Neural progenitor cell (in vitro differentiated cells): ENCODE results near the gene DLEC1. TPM values are rescaled to one million over a fixed set of nuclear protein-coding genes. Genes with fewer than 3 reads are reported as not detected.

ENCODE experiments used
- DNase-seq: peaks from one replicate; pipeline ENCODE4 v3.0.0-alpha.2; 2016; ENCODE audit warnings: low spot score
- H2AFZ ChIP-seq: fragments of 200-600 bp; sonication (generic); replicated peaks from 2 replicates; pipeline ENCODE4 v1.6.1; 2016; ENCODE audit warnings: antibody characterized with exemption
- H3F3A ChIP-seq: fragments of 200-600 bp; sonication (generic); 2 replicates; pipeline ENCODE4 v1.6.1; 2016; ENCODE audit warnings: antibody characterized with exemption, low read depth
- H3K27ac ChIP-seq: fragments of 200-600 bp; sonication (generic); 2 replicates; pipeline ENCODE4 v1.5.1; 2016; ENCODE audit warnings: mild to moderate bottlenecking
- H3K27me3 ChIP-seq: fragments of 200-600 bp; sonication (generic); 2 replicates; pipeline ENCODE4 v1.6.1; 2016; ENCODE audit warnings: mild to moderate bottlenecking, moderate library complexity
- H3K36me3 ChIP-seq: fragments of 200-600 bp; sonication (generic); 2 replicates; pipeline ENCODE4 v1.5.1; 2016
- H3K4me1 ChIP-seq: fragments of 200-600 bp; sonication (generic); 2 replicates; pipeline ENCODE4 v1.6.1; 2016; ENCODE audit warnings: mixed run types
- H3K4me2 ChIP-seq: fragments of 200-600 bp; sonication (generic); 2 replicates; pipeline ENCODE4 v1.6.1; 2016
- H3K4me3 ChIP-seq: fragments of 200-600 bp; sonication (generic); 2 replicates; pipeline ENCODE4 v1.5.1; 2016
- H3K79me2 ChIP-seq: fragments of 200-600 bp; sonication (generic); 2 replicates; pipeline ENCODE4 v1.6.1; 2016; ENCODE audit warnings: low read depth
- H3K9ac ChIP-seq: fragments of 200-600 bp; sonication (generic); 2 replicates; pipeline ENCODE4 v1.6.1; 2016
- H3K9me3 ChIP-seq: fragments of 200-600 bp; sonication (generic); 2 replicates; pipeline ENCODE4 v1.5.1; 2016; ENCODE audit warnings: low read depth
- H4K20me1 ChIP-seq: fragments of 200-600 bp; sonication (generic); 2 replicates; pipeline ENCODE4 v1.6.1; 2016; ENCODE audit warnings: low read depth
- H3K27ac Mint-ChIP-seq: 3 replicates; pipeline ENCODE4 v1.8.0; 2021; ENCODE audit warnings: mixed read lengths
- H3K27me3 Mint-ChIP-seq: 2 replicates; pipeline ENCODE4 v1.8.0; 2022; ENCODE audit warnings: low read depth, mild to moderate bottlenecking, inconsistent platforms, moderate library complexity, mixed read lengths; ENCODE audit not compliant: insufficient read depth
- H3K36me3 Mint-ChIP-seq: 3 replicates; pipeline ENCODE4 v1.8.0; 2021; ENCODE audit warnings: mixed read lengths
- H3K4me1 Mint-ChIP-seq: 3 replicates; pipeline ENCODE4 v1.8.0; 2021; ENCODE audit warnings: mixed read lengths
- H3K4me3 Mint-ChIP-seq: 3 replicates; pipeline ENCODE4 v1.8.0; 2021; ENCODE audit warnings: mild to moderate bottlenecking, moderate library complexity, mixed read lengths
- H3K9me3 Mint-ChIP-seq: 3 replicates; pipeline ENCODE4 v1.8.0; 2020; ENCODE audit warnings: mixed read lengths
- CTCF ChIP-seq: fragments of 200-600 bp; sonication (generic); IDR thresholded peaks from 2 replicates; pipeline ENCODE4 v1.5.1; 2017; ENCODE audit warnings: antibody characterized with exemption, mild to moderate bottlenecking
- EZH2 ChIP-seq: fragments of 200-600 bp; sonication (generic); IDR thresholded peaks from 2 replicates; pipeline ENCODE4 v1.6.1; 2017; ENCODE audit warnings: antibody characterized with exemption, mild to moderate bottlenecking, moderate library complexity
- EZH2phosphoT487 ChIP-seq: fragments of 200-600 bp; sonication (generic); IDR thresholded peaks from 2 replicates; pipeline ENCODE4 v1.6.1; 2017; ENCODE audit warnings: antibody characterized with exemption
- total RNA-seq: library from RNA; depleted of rRNA; stranded (reverse); fragments of >200 nt; gene quantifications from 2 replicates; pipeline ENCODE4 v1.2.3, GENCODE V29; 2015; ENCODE audit warnings: low replicate concordance

DLEC1 gene
- total RNA-seq, 1 donor from 2014 or later: 0.60 TPM

- Histone ChIP-seq H3K4me3 (peak overlapping the region; percentile 83), H3F3A (peaks cover 12% of the 10 kb centered on the region), H3K9me3 (no peaks in the 10 kb centered on the region), H3K27ac (no peak overlapping the region), H3K4me1 (peaks cover 4% of the 10 kb centered on the region), H2AFZ (no peak overlapping the region), H3K79me2 (no peaks in the 10 kb centered on the region), H3K9ac (peak overlapping the region; percentile 40), H3K27me3 (peaks cover 77% of the 10 kb centered on the region), H4K20me1 (peaks cover 39% of the 10 kb centered on the region), H3K36me3 (no peaks in the 10 kb centered on the region), H3K4me2 (peak overlapping the region; percentile 80)
- H3K4me1 Mint-ChIP-seq: peaks cover 19% of the 10 kb centered on the region
- no peaks in the 10 kb centered on the region for H3K9me3 Mint-ChIP-seq
- DNase-seq: peak; percentile 78
- H3K27me3 Mint-ChIP-seq: peaks cover 24% of the 10 kb centered on the region
- H3K4me3 Mint-ChIP-seq: peak overlapping the region; percentile 83
- H3K36me3 Mint-ChIP-seq: no peaks in the 10 kb centered on the region
- TF ChIP-seq EZH2 (peak; percentile 40), EZH2phosphoT487 (no peak)
- no peak overlapping the region for H3K27ac Mint-ChIP-seq
These were observed 10.2 kb upstream of the DLEC1 start for GRCh38 chr3:38028621-38029361.

GRCh38 chr3:38029400-38030125, 9.4 kb upstream of the DLEC1 start, which contains the start of gene PLCD1:
PLCD1 (minus strand) TSS chr3:38029642; CDS start chr3:38029539, 103 bp downstream.
- no peaks in the 10 kb centered on the region for H3K79me2 ChIP-seq
- Mint-ChIP-seq H3K27ac (no peak within 1 kb of the TSS), H3K4me1 (peaks cover 18% of the 10 kb centered on the region), H3K4me3 (peak within 1 kb of the TSS; percentile 83), H3K9me3 (no peaks in the 10 kb centered on the region), H3K36me3 (no peaks in the 10 kb centered on the region), H3K27me3 (peaks cover 24% of the 10 kb centered on the region)
- H3K4me1 ChIP-seq: peaks cover 4% of the 10 kb centered on the region
- no peaks in the 10 kb centered on the region for H3K9me3 ChIP-seq
- H3F3A ChIP-seq: peaks cover 7% of the 10 kb centered on the region
- TF ChIP-seq EZH2 (peak; percentile 12), EZH2phosphoT487 (no peak)
- peak within 1 kb of the TSS; percentile 83 for H3K4me3 ChIP-seq
- H3K4me2 ChIP-seq: peak within 1 kb of the TSS; percentile 80
- no peak within 1 kb of the TSS for H3K27ac ChIP-seq
- H3K27me3 ChIP-seq: peaks cover 81% of the 10 kb centered on the region
- H2AFZ ChIP-seq: peak within 1 kb of the TSS; percentile 96
- H3K36me3 ChIP-seq: no peaks in the 10 kb centered on the region
- peak; percentile 94 for DNase-seq
- peak within 1 kb of the TSS; percentile 83 for H3K9ac ChIP-seq
- H4K20me1 ChIP-seq: peaks cover 35% of the 10 kb centered on the region

- DNase-seq: no peak
- no peaks in the 10 kb centered on the region for H3K9me3 Mint-ChIP-seq
- H2AFZ ChIP-seq: peak overlapping the region; percentile 96
- no peak overlapping the region for H3K27ac ChIP-seq
- H3K4me1 Mint-ChIP-seq: peaks cover 17% of the 10 kb centered on the region
- H3K9me3 ChIP-seq: no peaks in the 10 kb centered on the region
- TF ChIP-seq EZH2: no peak
- no peak overlapping the region for H3K27ac Mint-ChIP-seq
- H3K4me3 ChIP-seq: peak overlapping the region; percentile 83
- H3F3A ChIP-seq: peaks cover 7% of the 10 kb centered on the region
- no peaks in the 10 kb centered on the region for H3K36me3 Mint-ChIP-seq
- H3K27me3 ChIP-seq: peaks cover 80% of the 10 kb centered on the region
- peak overlapping the region; percentile 76 for H3K4me3 Mint-ChIP-seq
- peaks cover 32% of the 10 kb centered on the region for H4K20me1 ChIP-seq
- peaks cover 24% of the 10 kb centered on the region for H3K27me3 Mint-ChIP-seq
- H3K79me2 ChIP-seq: no peaks in the 10 kb centered on the region
- H3K9ac ChIP-seq: peak overlapping the region; percentile 83
- peak overlapping the region; percentile 80 for H3K4me2 ChIP-seq
- H3K4me1 ChIP-seq: peaks cover 4% of the 10 kb centered on the region
- H3K36me3 ChIP-seq: no peaks in the 10 kb centered on the region
These were observed 8.6 kb upstream of the DLEC1 start for GRCh38 chr3:38030126-38031021.

- Histone ChIP-seq H3K36me3 (no peaks in the 10 kb centered on the region), H3K27me3 (peaks cover 71% of the 10 kb centered on the region), H3K4me3 (no peak overlapping the region), H2AFZ (no peak overlapping the region), H3K79me2 (no peaks in the 10 kb centered on the region), H3K27ac (no peak overlapping the region), H4K20me1 (peaks cover 23% of the 10 kb centered on the region), H3K4me2 (no peak overlapping the region), H3K9ac (no peak overlapping the region), H3K9me3 (no peaks in the 10 kb centered on the region), H3K4me1 (peaks cover 4% of the 10 kb centered on the region), H3F3A (peaks cover 7% of the 10 kb centered on the region)
- Mint-ChIP-seq H3K4me3 (peak overlapping the region; percentile 76), H3K27me3 (peaks cover 24% of the 10 kb centered on the region), H3K9me3 (no peaks in the 10 kb centered on the region), H3K4me1 (peaks cover 11% of the 10 kb centered on the region), H3K36me3 (no peaks in the 10 kb centered on the region), H3K27ac (peak overlapping the region; percentile 89)
- no peak for TF ChIP-seq EZH2
- TF ChIP-seq CTCF: no peak
- no peak for TF ChIP-seq EZH2phosphoT487
- DNase-seq: no peak
These were observed 7.7 kb upstream of the DLEC1 start for GRCh38 chr3:38031022-38031994.
